ENCODE data around the gene CLMP. TPM values are rescaled to one million over a fixed set of nuclear protein-coding genes. Genes with fewer than 3 reads are reported as not detected.

Gene CLMP
- total and polyA plus RNA-seq, 2 donors (not counting 1 experiment from before 2014, with no cell fraction given) = 0.01 TPM; not detected in 1

- ATAC-seq (ENCODE audit: low read depth) (no peak), DNase-seq (no peak)
- no CpG with 5 or more reads among the region's 1 CpG for WGBS (ENCODE audit: insufficient coverage)
- no peak for TF ChIP-seq CTCF (IDR thresholded peaks at IDR 0.05)
- no peak overlapping the region for H3K4me3 ChIP-seq (ENCODE audit: control extremely low read depth in 1 of 5, extremely low read depth in 1 of 5, insufficient read depth in 1 of 5, low read depth in 2 of 5, low read length in 4 of 5)
- no peaks in the 10 kb centered on the region for H3K9me3 Mint-ChIP-seq (ENCODE audit: insufficient read depth)
- H2AFZ ChIP-seq (ENCODE audit: insufficient read depth, low read depth, low read length, poor library complexity, severe bottlenecking) = no peak overlapping the region
- H3K27me3 Mint-ChIP-seq = no peaks in the 10 kb centered on the region
- POLR2A ChIA-PET = no interaction called here
- peaks cover 3% of the 10 kb centered on the region for H3K79me2 ChIP-seq (ENCODE audit: control insufficient read depth, insufficient read depth, low read length)
- no peak overlapping the region for H3K4me3 Mint-ChIP-seq
- CTCF ChIA-PET = interaction anchor here (1.2 kb wide), 1 partner anchor 26 kb away, joined by 4 read pairs; no protein-coding TSS in a partner anchor
- H3K4me2 ChIP-seq (replicated peaks; ENCODE audit: low read depth, low read length, poor library complexity, severe bottlenecking) = no peak overlapping the region
- H3K27me3 ChIP-seq (replicated peaks in 1 of 4; ENCODE audit: control extremely low read depth in 1 of 4, control insufficient read depth in 3 of 4, insufficient read depth in 4 of 4, low read length in 3 of 4) = no peaks in the 10 kb centered on the region
- no peaks in the 10 kb centered on the region for H3K36me3 ChIP-seq (replicated peaks in 1 of 2; ENCODE audit: control extremely low read depth in 1 of 2, control insufficient read depth in 1 of 2, extremely low read depth in 1 of 2, insufficient read depth in 2 of 2, low read length in 1 of 2)
- no peak overlapping the region for H3K9ac ChIP-seq (ENCODE audit: low read length)
- no peak overlapping the region for H3K27ac Mint-ChIP-seq
- no peaks in the 10 kb centered on the region for H3K4me1 Mint-ChIP-seq
- intact Hi-C loops (cut with micrococcal nuclease) = no loop called here
- H3K27ac ChIP-seq (ENCODE audit: low read length in 2 of 2) = no peak overlapping the region
- H4K20me1 ChIP-seq (ENCODE audit: control insufficient read depth, insufficient read depth, low read length, poor library complexity, severe bottlenecking) = no peaks in the 10 kb centered on the region
- no peaks in the 10 kb centered on the region for H3K4me1 ChIP-seq (ENCODE audit: control insufficient read depth in 2 of 2, insufficient read depth in 2 of 2, low read length in 2 of 2)
- peaks cover 0 to 1% (median 0%) of the 10 kb centered on the region in 3 donors for H3K9me3 ChIP-seq (ENCODE audit: control extremely low read depth in 1 of 3, control insufficient read depth in 2 of 3, insufficient read depth in 1 of 3, low read length in 2 of 3)
Observed at GRCh38 chr11:123080015-123080414, 115.0 kb downstream of the CLMP start.

GRCh38 chr11:123076484-123076883 lies 118.6 kb downstream of the CLMP start:
- peaks cover 8% of the 10 kb centered on the region for H3K79me2 ChIP-seq (ENCODE audit: control insufficient read depth, insufficient read depth, low read length)
- no peak overlapping the region for H3K9ac ChIP-seq (ENCODE audit: low read length)
- Mint-ChIP-seq H3K4me3 (no peak overlapping the region), H3K4me1 (peaks cover 11% of the 10 kb centered on the region), H3K9me3 (ENCODE audit: insufficient read depth) (no peaks in the 10 kb centered on the region), H3K27ac (no peak overlapping the region), H3K27me3 (no peaks in the 10 kb centered on the region)
- H4K20me1 ChIP-seq (ENCODE audit: control insufficient read depth, insufficient read depth, low read length, poor library complexity, severe bottlenecking) = no peaks in the 10 kb centered on the region
- H3K27ac ChIP-seq (ENCODE audit: low read length in 2 of 2) = no peak overlapping the region
- H3K9me3 ChIP-seq (ENCODE audit: control extremely low read depth in 1 of 3, control insufficient read depth in 2 of 3, insufficient read depth in 1 of 3, low read length in 2 of 3) = no peaks in the 10 kb centered on the region
- H3K4me1 ChIP-seq (ENCODE audit: control insufficient read depth in 2 of 2, insufficient read depth in 2 of 2, low read length in 2 of 2) = peaks cover 0 to 4% of the 10 kb centered on the region in 2 donors
- H3K27me3 ChIP-seq (replicated peaks in 1 of 4; ENCODE audit: control extremely low read depth in 1 of 4, control insufficient read depth in 3 of 4, insufficient read depth in 4 of 4, low read length in 3 of 4) = no peaks in the 10 kb centered on the region
- CTCF ChIA-PET = no interaction called here
- no peak for DNase-seq
- no peak overlapping the region for H3K4me2 ChIP-seq (replicated peaks; ENCODE audit: low read depth, low read length, poor library complexity, severe bottlenecking)
- TF ChIP-seq CTCF (IDR thresholded peaks at IDR 0.05) = no peak
- no peak for TF ChIP-seq EZH2 (IDR thresholded peaks at IDR 0.05; ENCODE audit: borderline replicate concordance, insufficient read depth, low read depth, low read length, poor library complexity, severe bottlenecking)
- H2AFZ ChIP-seq (ENCODE audit: insufficient read depth, low read depth, low read length, poor library complexity, severe bottlenecking) = no peak overlapping the region
- intact Hi-C loops (cut with micrococcal nuclease) = no loop called here
- no peak for ATAC-seq (ENCODE audit: low read depth)
- no peak overlapping the region for H3K4me3 ChIP-seq (ENCODE audit: control extremely low read depth in 1 of 5, extremely low read depth in 1 of 5, insufficient read depth in 1 of 5, low read depth in 2 of 5, low read length in 4 of 5)
- no peaks in the 10 kb centered on the region for H3K36me3 ChIP-seq (replicated peaks in 1 of 2; ENCODE audit: control extremely low read depth in 1 of 2, control insufficient read depth in 1 of 2, extremely low read depth in 1 of 2, insufficient read depth in 2 of 2, low read length in 1 of 2)
- WGBS (ENCODE audit: insufficient coverage) = 100% methylated on average over 1 of the region's 2 CpGs
- POLR2A ChIA-PET = interaction anchor here (0.8 kb wide), 1 partner anchor 11 kb away, joined by 3 read pairs; no protein-coding TSS in a partner anchor

All from B cell (primary cell).